Hematopoietic multipotent progenitor cell (in vitro differentiated cells): Measurements from ENCODE around the gene ADGRV1. TPM values are rescaled to one million over a fixed set of nuclear protein-coding genes. Genes with fewer than 3 reads are reported as not detected.
"Not testable (repeated sequence)": the region's sequence is repeated elsewhere in the genome, so short reads cannot be mapped to it uniquely, and the experiment has no call there.

ENCODE experiments used
- DNase-seq, 3 donors: peaks; one replicate each; pipeline ENCODE4 v3.0.0-alpha.2; 2011 to 2015; ENCODE audit warnings: low read depth in 2 of 3, low spot score in 2 of 3
- total RNA-seq: library from RNA; depleted of rRNA; stranded (reverse); fragments of >200 nt; gene quantifications from one replicate; pipeline ENCODE4 v1.2.3, GENCODE V29; 2012

The ADGRV1 gene
- total RNA-seq, 1 donor, result 0.27 TPM

GRCh38 chr5:90802474-90803317 is 244.1 kb downstream of the ADGRV1 start:
- peak in 1 of 3 donors; percentile 54 for DNase-seq

GRCh38 chr5:90803381-90803780 is 244.8 kb downstream of the ADGRV1 start:
- DNase-seq, result no peak

- DNase-seq, result no peak
These were observed 245.3 kb downstream of the ADGRV1 start for GRCh38 chr5:90803876-90804275.

GRCh38 chr5:90807496-90807895 is 248.9 kb downstream of the ADGRV1 start:
- no peak for DNase-seq

GRCh38 chr5:90809311-90810056 is 250.9 kb downstream of the ADGRV1 start:
- DNase-seq, result peak in 1 of 3 donors; percentile 5

- DNase-seq, result peak in 1 of 3 donors; percentile 22
These were observed 251.6 kb downstream of the ADGRV1 start for GRCh38 chr5:90810211-90810610.

- DNase-seq, result no peak
These were observed 254.8 kb downstream of the ADGRV1 start for GRCh38 chr5:90813392-90813791.

- DNase-seq, result not testable (repeated sequence)
These were observed 263.5 kb downstream of the ADGRV1 start for GRCh38 chr5:90822062-90822461.

- no peak for DNase-seq
These were observed 265.8 kb downstream of the ADGRV1 start for GRCh38 chr5:90824436-90824835.

GRCh38 chr5:90830058-90830457 is 271.5 kb downstream of the ADGRV1 start:
- DNase-seq, result no peak

- DNase-seq, result no peak
These were observed 275.2 kb downstream of the ADGRV1 start for GRCh38 chr5:90833753-90834152.

GRCh38 chr5:90834711-90835110 is 276.1 kb downstream of the ADGRV1 start:
- DNase-seq, result no peak

GRCh38 chr5:90843443-90843842 is 284.8 kb downstream of the ADGRV1 start:
- peak in 2 of 3 donors; percentile 44 to 64 for DNase-seq

- DNase-seq, result no peak
These were observed 286.3 kb downstream of the ADGRV1 start for GRCh38 chr5:90844931-90845330.

- no peak for DNase-seq
These were observed 287.3 kb downstream of the ADGRV1 start for GRCh38 chr5:90845723-90846554.

GRCh38 chr5:90847606-90848005 is 289.0 kb downstream of the ADGRV1 start:
- DNase-seq, result not testable (repeated sequence)

GRCh38 chr5:90849939-90850338 is 291.3 kb downstream of the ADGRV1 start:
- no peak for DNase-seq

- DNase-seq, result no peak
These were observed 293.9 kb downstream of the ADGRV1 start for GRCh38 chr5:90852531-90852930.

- DNase-seq, result no peak
These were observed 295.2 kb downstream of the ADGRV1 start for GRCh38 chr5:90853750-90854149.

GRCh38 chr5:90854169-90854568 is 295.6 kb downstream of the ADGRV1 start:
- peak in 1 of 3 donors; percentile 64 for DNase-seq
